ENCODE results near the gene TERB2.

GRCh38 chr15:45023659-45024225, 67.3 kb downstream of the TERB2 start:
- TF ChIP-seq, protein P1, sequence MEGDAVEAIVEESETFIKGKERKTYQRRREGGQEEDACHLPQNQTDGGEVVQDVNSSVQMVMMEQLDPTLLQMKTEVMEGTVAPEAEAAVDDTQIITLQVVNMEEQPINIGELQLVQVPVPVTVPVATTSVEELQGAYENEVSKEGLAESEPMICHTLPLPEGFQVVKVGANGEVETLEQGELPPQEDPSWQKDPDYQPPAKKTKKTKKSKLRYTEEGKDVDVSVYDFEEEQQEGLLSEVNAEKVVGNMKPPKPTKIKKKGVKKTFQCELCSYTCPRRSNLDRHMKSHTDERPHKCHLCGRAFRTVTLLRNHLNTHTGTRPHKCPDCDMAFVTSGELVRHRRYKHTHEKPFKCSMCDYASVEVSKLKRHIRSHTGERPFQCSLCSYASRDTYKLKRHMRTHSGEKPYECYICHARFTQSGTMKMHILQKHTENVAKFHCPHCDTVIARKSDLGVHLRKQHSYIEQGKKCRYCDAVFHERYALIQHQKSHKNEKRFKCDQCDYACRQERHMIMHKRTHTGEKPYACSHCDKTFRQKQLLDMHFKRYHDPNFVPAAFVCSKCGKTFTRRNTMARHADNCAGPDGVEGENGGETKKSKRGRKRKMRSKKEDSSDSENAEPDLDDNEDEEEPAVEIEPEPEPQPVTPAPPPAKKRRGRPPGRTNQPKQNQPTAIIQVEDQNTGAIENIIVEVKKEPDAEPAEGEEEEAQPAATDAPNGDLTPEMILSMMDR (IDR thresholded peaks at IDR 0.05), result no peak
- no peak for TF ChIP-seq POLR2A (IDR thresholded peaks at IDR 0.05)

Measured in thyroid gland (tissue), 4 donors.